HepG2 (cell line): ENCODE measurements around the gene UBE2E1. TPM values are rescaled to one million over a fixed set of nuclear protein-coding genes. Genes with fewer than 3 reads are reported as not detected.

ENCODE experiments used
- SNAPC2 ChIP-seq: sonication (generic); formaldehyde crosslinking; IDR thresholded peaks from 2 replicates; pipeline ENCODE4 v1.8.1; 2022; ENCODE audit warnings: mild to moderate bottlenecking, missing genetic modification reagents
- ZNF326 ChIP-seq: sonication (generic); formaldehyde crosslinking; IDR thresholded peaks from 2 replicates; pipeline ENCODE4 v1.4.0; 2020; ENCODE audit warnings: missing genetic modification reagents, borderline replicate concordance
- ZNF431 ChIP-seq: sonication (generic); formaldehyde crosslinking; IDR thresholded peaks from 2 replicates; pipeline ENCODE4 v1.9.0; 2022; ENCODE audit warnings: missing genetic modification reagents, low read depth, mild to moderate bottlenecking, borderline replicate concordance
- polyA plus RNA-seq, 8 experiments: library from polyadenylated mRNA; depleted of rRNA in 3 of 8; stranded (reverse) in 7 of 8; unstranded in 1 of 8; fragments of >200 nt; fragmentation: Illumina TruSeq in 4 of 8; extraction: Trizol in 4 of 8; gene quantifications; 2 replicates each; pipeline versions ENCODE4 v1.2.1 to v1.2.3, GENCODE V29; 2011 to 2016; ENCODE audit warnings: low read depth in 4 of 8, missing spikeins in 1 of 8, mixed read lengths in 1 of 8; ENCODE audit not compliant: insufficient read depth in 1 of 8
- total RNA-seq, 5 experiments: library from RNA; depleted of rRNA; stranded (reverse); fragments of >200 nt; fragmentation: Illumina TruSeq; extraction: Trizol; gene quantifications; 2 replicates each; pipeline ENCODE4 v1.2.3, GENCODE V29; 2016; ENCODE audit warnings: low read depth in 1 of 5
- TF ChIP-seq, protein P1 (sequence below): sonication (generic); formaldehyde crosslinking; IDR thresholded peaks from 2 replicates; pipeline ENCODE4 v1.4.0; 2020; ENCODE audit warnings: low read depth, mild to moderate bottlenecking, missing genetic modification reagents
- TF ChIP-seq, protein P2 (sequence below): sonication (generic); formaldehyde crosslinking; IDR thresholded peaks from 2 replicates; pipeline ENCODE4 v1.4.0; 2020; ENCODE audit warnings: mild to moderate bottlenecking, missing genetic modification reagents
- TF ChIP-seq, protein P3 (sequence below): sonication (generic); formaldehyde crosslinking; IDR thresholded peaks from 2 replicates; pipeline ENCODE4 v1.8.0; 2022; ENCODE audit warnings: missing genetic modification reagents, mild to moderate bottlenecking, moderate library complexity, borderline replicate concordance

The UBE2E1 gene
- total and polyA plus RNA-seq, 2 of the 13 experiments (the other 11 are each of a cell fraction or from before 2014, with no cell fraction given): 55.4 to 61.8 TPM

DNA sequence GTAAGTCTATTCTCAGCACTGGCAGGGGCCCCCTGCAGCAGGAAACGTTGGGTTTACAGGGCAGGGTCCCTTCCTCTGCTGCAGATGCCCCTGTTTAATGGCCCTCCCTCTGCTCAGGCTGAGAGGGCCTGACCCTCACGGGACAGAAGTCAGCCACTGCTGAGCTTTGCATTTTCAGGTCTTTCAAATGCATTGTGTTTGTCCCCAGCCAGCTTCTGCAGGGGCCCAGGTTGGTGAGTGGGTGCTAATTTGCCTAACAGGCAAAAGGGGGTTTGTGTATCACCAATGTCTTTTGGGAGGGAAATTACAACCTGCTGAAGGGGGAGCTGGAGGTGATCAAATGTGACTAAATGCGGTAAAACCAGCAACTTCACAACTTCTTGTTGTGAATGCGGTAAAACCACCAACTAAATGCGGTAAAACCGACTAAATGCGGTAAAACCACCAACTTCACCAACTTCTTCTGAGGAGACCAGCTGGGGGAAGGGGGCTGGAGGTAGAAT lies 44.8 kb upstream of the UBE2E1 start (continued):
- TF ChIP-seq, protein P1, sequence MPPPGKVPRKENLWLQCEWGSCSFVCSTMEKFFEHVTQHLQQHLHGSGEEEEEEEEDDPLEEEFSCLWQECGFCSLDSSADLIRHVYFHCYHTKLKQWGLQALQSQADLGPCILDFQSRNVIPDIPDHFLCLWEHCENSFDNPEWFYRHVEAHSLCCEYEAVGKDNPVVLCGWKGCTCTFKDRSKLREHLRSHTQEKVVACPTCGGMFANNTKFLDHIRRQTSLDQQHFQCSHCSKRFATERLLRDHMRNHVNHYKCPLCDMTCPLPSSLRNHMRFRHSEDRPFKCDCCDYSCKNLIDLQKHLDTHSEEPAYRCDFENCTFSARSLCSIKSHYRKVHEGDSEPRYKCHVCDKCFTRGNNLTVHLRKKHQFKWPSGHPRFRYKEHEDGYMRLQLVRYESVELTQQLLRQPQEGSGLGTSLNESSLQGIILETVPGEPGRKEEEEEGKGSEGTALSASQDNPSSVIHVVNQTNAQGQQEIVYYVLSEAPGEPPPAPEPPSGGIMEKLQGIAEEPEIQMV: no peak
- TF ChIP-seq, protein P2, sequence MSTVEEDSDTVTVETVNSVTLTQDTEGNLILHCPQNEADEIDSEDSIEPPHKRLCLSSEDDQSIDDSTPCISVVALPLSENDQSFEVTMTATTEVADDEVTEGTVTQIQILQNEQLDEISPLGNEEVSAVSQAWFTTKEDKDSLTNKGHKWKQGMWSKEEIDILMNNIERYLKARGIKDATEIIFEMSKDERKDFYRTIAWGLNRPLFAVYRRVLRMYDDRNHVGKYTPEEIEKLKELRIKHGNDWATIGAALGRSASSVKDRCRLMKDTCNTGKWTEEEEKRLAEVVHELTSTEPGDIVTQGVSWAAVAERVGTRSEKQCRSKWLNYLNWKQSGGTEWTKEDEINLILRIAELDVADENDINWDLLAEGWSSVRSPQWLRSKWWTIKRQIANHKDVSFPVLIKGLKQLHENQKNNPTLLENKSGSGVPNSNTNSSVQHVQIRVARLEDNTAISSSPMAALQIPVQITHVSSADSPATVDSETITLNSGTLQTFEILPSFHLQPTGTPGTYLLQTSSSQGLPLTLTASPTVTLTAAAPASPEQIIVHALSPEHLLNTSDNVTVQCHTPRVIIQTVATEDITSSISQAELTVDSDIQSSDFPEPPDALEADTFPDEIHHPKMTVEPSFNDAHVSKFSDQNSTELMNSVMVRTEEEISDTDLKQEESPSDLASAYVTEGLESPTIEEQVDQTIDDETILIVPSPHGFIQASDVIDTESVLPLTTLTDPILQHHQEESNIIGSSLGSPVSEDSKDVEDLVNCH (CRISPR knock-in tag): no peak
- TF ChIP-seq SNAPC2 (no peak), ZNF326 (CRISPR knock-in tag) (no peak), ZNF431 (CRISPR knock-in tag) (no peak)
- TF ChIP-seq, protein P3, sequence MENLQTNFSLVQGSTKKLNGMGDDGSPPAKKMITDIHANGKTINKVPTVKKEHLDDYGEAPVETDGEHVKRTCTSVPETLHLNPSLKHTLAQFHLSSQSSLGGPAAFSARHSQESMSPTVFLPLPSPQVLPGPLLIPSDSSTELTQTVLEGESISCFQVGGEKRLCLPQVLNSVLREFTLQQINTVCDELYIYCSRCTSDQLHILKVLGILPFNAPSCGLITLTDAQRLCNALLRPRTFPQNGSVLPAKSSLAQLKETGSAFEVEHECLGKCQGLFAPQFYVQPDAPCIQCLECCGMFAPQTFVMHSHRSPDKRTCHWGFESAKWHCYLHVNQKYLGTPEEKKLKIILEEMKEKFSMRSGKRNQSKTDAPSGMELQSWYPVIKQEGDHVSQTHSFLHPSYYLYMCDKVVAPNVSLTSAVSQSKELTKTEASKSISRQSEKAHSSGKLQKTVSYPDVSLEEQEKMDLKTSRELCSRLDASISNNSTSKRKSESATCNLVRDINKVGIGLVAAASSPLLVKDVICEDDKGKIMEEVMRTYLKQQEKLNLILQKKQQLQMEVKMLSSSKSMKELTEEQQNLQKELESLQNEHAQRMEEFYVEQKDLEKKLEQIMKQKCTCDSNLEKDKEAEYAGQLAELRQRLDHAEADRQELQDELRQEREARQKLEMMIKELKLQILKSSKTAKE (CRISPR knock-in tag): no peak
